Measurements from ENCODE around the gene PSMB5. TPM values are rescaled to one million over a fixed set of nuclear protein-coding genes. Genes with fewer than 3 reads are reported as not detected.

PSMB5 gene
- total and polyA plus RNA-seq, 2 of the 13 experiments (the other 11 are each of a cell fraction or from before 2014, with no cell fraction given) = 705 to 871 TPM

GRCh38 chr14:22976620-22977433, 57.9 kb downstream of the PSMB5 start (continued):
- TF ChIP-seq AGO2 (optimal IDR thresholded peaks at IDR 0.05; ENCODE audit: low read depth, low read length) (peak; percentile 10), HBP1 (CRISPR knock-in tag; IDR thresholded peaks at IDR 0.05; ENCODE audit: low read depth) (0 out of 2 replicates have a peak, but pooled peaks have one; percentile 59), ZNF138 (CRISPR knock-in tag; IDR thresholded peaks at IDR 0.05; ENCODE audit: low read depth) (peak; percentile 69), RARG (CRISPR knock-in tag; IDR thresholded peaks at IDR 0.05; ENCODE audit: low read depth) (no peak; the same call in 1 of the 2 replicates), POGK (CRISPR knock-in tag; conservative IDR thresholded peaks at IDR 0.05) (peak; percentile 92), ZNF501 (CRISPR knock-in tag; IDR thresholded peaks at IDR 0.05) (no peak), MIXL1 (CRISPR knock-in tag; IDR thresholded peaks at IDR 0.05) (peak; percentile 96), NFKB2 (CRISPR knock-in tag; IDR thresholded peaks at IDR 0.05; ENCODE audit: borderline replicate concordance) (no peak), HMGXB4 (CRISPR knock-in tag; IDR thresholded peaks at IDR 0.05; ENCODE audit: borderline replicate concordance in 1 of 2, low read depth in 1 of 2) (peak in 1 of 2 experiments; percentile 69; a peak in 3 of 4 replicates), PAX8 (CRISPR knock-in tag; IDR thresholded peaks at IDR 0.05; ENCODE audit: borderline replicate concordance) (no peak), ZNF713 (CRISPR knock-in tag; IDR thresholded peaks at IDR 0.05) (0 out of 2 replicates have a peak, but pooled peaks have one; percentile 4), ZFP36L2 (CRISPR knock-in tag; IDR thresholded peaks at IDR 0.05) (no peak; the same call in none of the 2 replicates), PTBP1 (IDR thresholded peaks at IDR 0.05; ENCODE audit: low read depth, low read length, poor library complexity, severe bottlenecking) (peak; percentile 7), CEBPB (IDR thresholded peaks at IDR 0.05; ENCODE audit: borderline replicate concordance, low read depth, low read length) (peak; percentile 97), ARNTL (CRISPR knock-in tag; IDR thresholded peaks at IDR 0.05) (peak; percentile 73; the same call in 1 of the 2 replicates), LCORL (IDR thresholded peaks at IDR 0.05) (peak; percentile 98), LCORL (CRISPR knock-in tag; IDR thresholded peaks at IDR 0.05) (no peak), ATF5 (CRISPR knock-in tag; IDR thresholded peaks at IDR 0.05; ENCODE audit: low read depth) (no peak; the same call in 1 of the 2 replicates), ZNF329 (CRISPR knock-in tag; IDR thresholded peaks at IDR 0.05; ENCODE audit: low read depth) (no peak), ZBTB8A (CRISPR knock-in tag; IDR thresholded peaks at IDR 0.05; ENCODE audit: borderline replicate concordance, low read depth) (no peak)
